GM23248 (cell line): ENCODE measurements around the gene TOP3A. TPM values are rescaled to one million over a fixed set of nuclear protein-coding genes. Genes with fewer than 3 reads are reported as not detected.

ENCODE experiments used
- DNase-seq: peaks from one replicate; pipeline ENCODE4 v3.0.0-alpha.2; 2015
- H2AFZ ChIP-seq: fragments of 200-600 bp; sonication (generic); 2 replicates; pipeline ENCODE4 v1.6.1; 2016; ENCODE audit warnings: antibody characterized with exemption
- H3F3A ChIP-seq: fragments of 200-600 bp; sonication (generic); 2 replicates; pipeline ENCODE4 v1.6.1; 2016; ENCODE audit warnings: mild to moderate bottlenecking, antibody characterized with exemption, mixed run types; ENCODE audit not compliant: insufficient read depth
- H3K27ac ChIP-seq: fragments of 200-600 bp; sonication (generic); 2 replicates; pipeline ENCODE4 v1.5.1; 2016; ENCODE audit warnings: mild to moderate bottlenecking
- H3K27me3 ChIP-seq: fragments of 200-600 bp; sonication (generic); replicated peaks from 2 replicates; pipeline ENCODE4 v1.6.1; 2016; ENCODE audit warnings: mild to moderate bottlenecking; ENCODE audit not compliant: insufficient read depth
- H3K36me3 ChIP-seq: fragments of 200-600 bp; sonication (generic); 2 replicates; pipeline ENCODE4 v1.6.1; 2016; ENCODE audit warnings: low read depth, mild to moderate bottlenecking
- H3K4me1 ChIP-seq: fragments of 200-600 bp; sonication (generic); 2 replicates; pipeline ENCODE4 v1.6.1; 2016; ENCODE audit warnings: mild to moderate bottlenecking; ENCODE audit not compliant: insufficient read depth
- H3K4me2 ChIP-seq: fragments of 200-600 bp; sonication (generic); one replicate; pipeline ENCODE4 v1.6.1; 2016; ENCODE audit warnings: mild to moderate bottlenecking; ENCODE audit not compliant: unreplicated experiment
- H3K4me3 ChIP-seq: fragments of 200-600 bp; sonication (generic); 2 replicates; pipeline ENCODE4 v1.5.1; 2016; ENCODE audit warnings: mild to moderate bottlenecking
- H3K79me2 ChIP-seq: fragments of 200-600 bp; sonication (generic); 2 replicates; pipeline ENCODE4 v1.6.1; 2016; ENCODE audit warnings: mild to moderate bottlenecking; ENCODE audit not compliant: insufficient read depth
- H3K9ac ChIP-seq: fragments of 200-600 bp; sonication (generic); 2 replicates; pipeline ENCODE4 v1.6.1; 2016; ENCODE audit warnings: mild to moderate bottlenecking
- H3K9me2 ChIP-seq: fragments of 200-600 bp; sonication (generic); 2 replicates; pipeline ENCODE4 v1.6.1; 2016; ENCODE audit warnings: mixed run types, mild to moderate bottlenecking, moderate library complexity; ENCODE audit not compliant: insufficient read depth
- H3K9me3 ChIP-seq: fragments of 200-600 bp; sonication (generic); one replicate; pipeline ENCODE4 v1.6.1; 2017; ENCODE audit warnings: low read depth
- H4K20me1 ChIP-seq: fragments of 200-600 bp; sonication (generic); 2 replicates; pipeline ENCODE4 v1.6.0; 2016; ENCODE audit not compliant: insufficient read depth
- EZH2 ChIP-seq: fragments of 200-600 bp; sonication (generic); IDR thresholded peaks from 2 replicates; pipeline ENCODE4 v1.6.1; 2018; ENCODE audit warnings: antibody characterized with exemption, mild to moderate bottlenecking; ENCODE audit not compliant: insufficient read depth, poor library complexity, severe bottlenecking
- EZH2phosphoT487 ChIP-seq: fragments of 200-600 bp; sonication (generic); IDR thresholded peaks from 2 replicates; pipeline ENCODE4 v1.6.1; 2018; ENCODE audit warnings: antibody characterized with exemption, moderate library complexity, mild to moderate bottlenecking, low read depth; ENCODE audit not compliant: insufficient read depth
- WGBS, 2 experiments: methylation state at CpG; one replicate each; pipeline ENCODE4 v1.1.6; 2015 to 2017; ENCODE audit warnings: low lambda C conversion rate in 2 of 2, low coverage in 1 of 2; ENCODE audit errors: missing lambda C conversion rate in 2 of 2; 5-methylcytosine and 5-hydroxymethylcytosine counted together
- in situ Hi-C: fragments of 300-500 bp; cut with MboI; formaldehyde crosslinking; loops from 2 replicates; pipeline ENCODE4 v1.15.0; 2020
- polyA plus RNA-seq: library from polyadenylated mRNA; unstranded; fragments of >200 nt; fragmentation: Nextera tagmentation; extraction: Ambion mirVana; gene quantifications from 2 replicates; pipeline ENCODE4 v1.2.1, GENCODE V29; 2016
- total RNA-seq: library from RNA; depleted of rRNA; stranded (reverse); fragments of >200 nt; shearing (Covaris generic); gene quantifications from 2 replicates; pipeline ENCODE4 v1.2.3, GENCODE V29; 2014

TOP3A gene
- total and polyA plus RNA-seq, 2 experiments from 2014 or later = 12.2 to 47.1 TPM

DNA sequence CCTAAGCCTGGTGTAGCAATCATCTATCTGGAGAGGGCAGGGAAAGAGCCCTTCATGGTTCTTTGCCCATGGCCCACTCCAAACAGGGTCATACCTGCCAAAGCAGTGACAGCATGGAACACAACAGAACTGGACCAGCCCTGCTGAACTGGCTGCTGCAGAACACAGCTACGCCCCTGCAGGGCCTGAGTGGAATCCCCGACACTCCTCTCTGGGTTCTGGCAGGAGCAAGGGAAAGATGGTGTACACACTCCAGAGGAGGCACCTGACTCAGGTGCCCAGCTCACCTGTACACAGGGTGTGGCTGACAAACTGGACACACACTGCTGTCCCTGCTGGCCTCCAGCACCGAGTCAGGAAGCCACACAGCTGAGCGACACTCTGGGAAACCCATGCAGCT, 34.5 kb downstream of the TOP3A start:
- 95 to 98% methylated on average over 4 of the region's 4 CpGs for whole genome bisulfite sequencing, 2 experiments
- H3K4me3 ChIP-seq = no peak overlapping the region
- no peaks in the 10 kb centered on the region for H3K27me3 ChIP-seq
- in situ Hi-C loops = no loop called here
- H2AFZ ChIP-seq = no peak overlapping the region
- no peak overlapping the region for H3K4me2 ChIP-seq
- H4K20me1 ChIP-seq = no peaks in the 10 kb centered on the region
- H3K36me3 ChIP-seq = peaks cover 54% of the 10 kb centered on the region
- TF ChIP-seq EZH2 (no peak), EZH2phosphoT487 (no peak)
- H3F3A ChIP-seq = no peaks in the 10 kb centered on the region
- no peak overlapping the region for H3K9ac ChIP-seq
- H3K4me1 ChIP-seq = no peaks in the 10 kb centered on the region
- no peak for DNase-seq
- no peaks in the 10 kb centered on the region for H3K9me2 ChIP-seq
- no peak overlapping the region for H3K27ac ChIP-seq
- no peaks in the 10 kb centered on the region for H3K79me2 ChIP-seq
- no peaks in the 10 kb centered on the region for H3K9me3 ChIP-seq

DNA sequence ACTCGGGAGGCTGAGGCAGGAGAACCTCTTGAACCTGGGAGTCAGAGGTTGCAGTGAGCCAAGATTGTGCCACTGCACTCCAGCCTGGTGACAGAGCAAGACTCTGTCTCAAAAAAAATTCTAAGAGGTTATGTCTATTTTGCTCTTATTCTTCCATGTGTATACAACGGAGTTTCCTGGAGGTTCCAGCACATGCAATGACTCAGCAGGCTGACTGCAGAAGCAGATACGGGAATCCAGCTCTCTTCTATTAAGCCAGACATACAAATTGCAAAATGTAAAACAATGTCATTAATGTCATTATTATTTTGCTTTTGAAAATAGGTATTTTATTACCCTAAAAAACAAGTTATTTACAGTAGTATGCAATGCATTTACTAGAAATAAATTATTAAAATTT, 35.9 kb downstream of the TOP3A start:
- Histone ChIP-seq H3K27me3 (no peaks in the 10 kb centered on the region), H3F3A (no peaks in the 10 kb centered on the region), H3K9ac (no peak overlapping the region), H3K27ac (no peak overlapping the region), H3K36me3 (peaks cover 45% of the 10 kb centered on the region; the same call in 1 of the 2 replicates), H3K4me1 (no peaks in the 10 kb centered on the region), H3K4me3 (no peak overlapping the region), H2AFZ (no peak overlapping the region), H3K79me2 (no peaks in the 10 kb centered on the region), H4K20me1 (no peaks in the 10 kb centered on the region), H3K4me2 (no peak overlapping the region), H3K9me2 (no peaks in the 10 kb centered on the region), H3K9me3 (no peaks in the 10 kb centered on the region)
- WGBS, 2 experiments = 80 to 85% methylated on average over 3 of the region's 3 CpGs
- peak; percentile 24 for DNase-seq
- in situ Hi-C loops = no loop called here
- TF ChIP-seq EZH2 (no peak), EZH2phosphoT487 (no peak)

DNA sequence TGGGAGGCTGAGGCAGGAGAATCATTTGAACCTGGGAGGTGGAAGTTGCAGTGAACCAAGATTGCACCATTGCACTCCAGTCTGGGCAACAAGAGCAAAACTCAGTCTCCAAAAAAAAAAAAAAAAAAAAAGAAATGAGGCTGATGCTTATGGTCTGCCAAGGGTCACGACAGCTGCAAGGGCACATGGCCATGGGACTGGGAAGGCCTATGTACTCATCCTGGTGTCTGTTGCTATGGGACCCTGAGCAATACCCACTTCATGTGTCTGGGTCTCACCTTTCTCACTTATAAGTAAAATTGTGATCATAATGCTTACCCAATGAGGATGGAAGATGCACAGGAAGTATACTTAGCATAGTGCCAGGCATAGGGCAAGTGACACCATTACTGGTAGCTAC, 37.7 kb downstream of the TOP3A start:
- H3K27ac ChIP-seq = no peak overlapping the region
- H3K4me1 ChIP-seq = no peaks in the 10 kb centered on the region
- H3K9ac ChIP-seq = no peak overlapping the region
- H3K79me2 ChIP-seq = no peaks in the 10 kb centered on the region
- H3K4me2 ChIP-seq = no peak overlapping the region
- DNase-seq = no peak
- in situ Hi-C loops = no loop called here
- H2AFZ ChIP-seq = no peak overlapping the region
- H3F3A ChIP-seq = peaks cover 6% of the 10 kb centered on the region; the same call in 1 of the 2 replicates
- H3K4me3 ChIP-seq = no peak overlapping the region
- WGBS, 2 experiments = 94 to 100% methylated on average over 1 of the region's 1 CpG
- H3K27me3 ChIP-seq = no peaks in the 10 kb centered on the region
- peaks cover 41% of the 10 kb centered on the region; the same call in 1 of the 2 replicates for H3K36me3 ChIP-seq
- H3K9me2 ChIP-seq = no peaks in the 10 kb centered on the region
- H3K9me3 ChIP-seq = no peaks in the 10 kb centered on the region
- no peaks in the 10 kb centered on the region for H4K20me1 ChIP-seq
- TF ChIP-seq EZH2phosphoT487 (no peak), EZH2 (no peak)

DNA sequence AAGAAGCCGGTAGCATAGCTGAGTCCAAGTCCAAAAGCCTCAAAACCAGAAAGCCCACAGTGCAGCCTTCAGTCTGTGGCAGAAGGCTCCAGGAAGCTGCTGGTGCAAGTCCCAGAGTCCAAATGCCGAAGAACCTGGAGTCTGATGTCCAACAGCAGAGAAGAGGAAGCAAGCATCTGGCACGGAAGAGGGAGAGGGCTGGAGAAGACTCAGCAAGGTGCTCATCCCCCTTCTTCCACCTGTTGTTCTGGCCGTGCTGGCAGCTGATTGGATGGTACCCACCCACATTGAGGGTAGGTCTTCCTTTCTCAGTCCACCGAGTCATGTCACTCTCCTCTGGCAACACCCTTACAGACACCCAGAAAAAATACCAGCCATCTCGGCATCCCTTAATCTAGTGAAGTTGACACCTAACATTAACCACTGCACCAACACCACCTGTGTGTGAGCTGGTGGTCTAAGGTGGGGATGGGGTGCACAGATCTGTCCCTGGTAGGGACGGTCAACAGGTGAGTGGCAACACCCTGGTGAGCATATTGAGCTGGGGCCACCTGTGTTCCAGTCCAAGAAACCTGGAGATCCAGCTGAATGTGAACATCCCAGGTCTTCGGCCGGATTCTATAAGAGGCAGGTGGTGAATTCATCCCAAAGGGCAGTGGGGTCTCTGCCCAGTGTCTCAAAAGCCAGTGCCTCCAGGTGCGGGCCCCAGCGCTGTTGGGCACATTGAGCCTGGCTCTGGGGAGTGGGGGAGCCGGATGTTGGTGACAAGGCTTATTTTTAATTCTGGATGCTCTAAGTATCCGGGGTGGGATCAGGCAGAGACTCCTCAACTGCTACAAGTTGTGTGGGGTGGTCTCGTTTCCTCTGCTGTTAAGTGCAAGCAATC, 44.5 kb downstream of the TOP3A start:
- Histone ChIP-seq H3K9ac (no peak overlapping the region), H3K4me3 (no peak overlapping the region), H3K36me3 (no peaks in the 10 kb centered on the region), H3K9me2 (no peaks in the 10 kb centered on the region), H3K4me1 (no peaks in the 10 kb centered on the region), H4K20me1 (no peaks in the 10 kb centered on the region), H3K27ac (no peak overlapping the region), H3K79me2 (no peaks in the 10 kb centered on the region), H2AFZ (no peak overlapping the region), H3K4me2 (no peak overlapping the region), H3F3A (peaks cover 15% of the 10 kb centered on the region; the same call in 1 of the 2 replicates), H3K9me3 (no peaks in the 10 kb centered on the region), H3K27me3 (no peaks in the 10 kb centered on the region)
- no peak for DNase-seq
- TF ChIP-seq EZH2phosphoT487 = no peak
- TF ChIP-seq EZH2 = no peak
- in situ Hi-C loops = no loop called here
- 79 to 81% methylated on average over 14 of the region's 14 CpGs for WGBS, 2 experiments
